K562 (cell line): Measurements from ENCODE around the gene APC2.

Experiments used
- CBX2 ChIP-seq: fragments of 200-600 bp; sonication (generic); IDR thresholded peaks from one replicate; pipeline ENCODE4 v1.6.1; 2012; ENCODE audit warnings: mild to moderate bottlenecking, low read length, inconsistent platforms; ENCODE audit not compliant: insufficient read depth, poor library complexity, severe bottlenecking
- CTCF ChIP-seq, 3 experiments: IDR thresholded peaks in 2 of 3; conservative IDR thresholded peaks in 1 of 3; 2 replicates each; pipeline ENCODE4 v1.5.1; 2011 to 2012; ENCODE audit warnings: low read length in 3 of 3, mild to moderate bottlenecking in 3 of 3, control low read depth in 2 of 3, improper control_type of control experiment in 1 of 3, inconsistent platforms in 1 of 3, low read depth in 1 of 3, mixed read lengths in 1 of 3, moderate library complexity in 1 of 3; ENCODE audit not compliant: insufficient read depth in 2 of 3
- CXXC5 ChIP-seq: fragments of 250-450 bp; sonication (Bioruptor Pico); IDR thresholded peaks from 2 replicates; pipeline ENCODE4 v1.8.0; 2022; ENCODE audit warnings: inconsistent platforms, mild to moderate bottlenecking, moderate library complexity
- POLR2A ChIP-seq: fragments of 450-650 bp; conservative IDR thresholded peaks from 2 replicates; pipeline ENCODE4 v1.6.1; 2016
- TAF1 ChIP-seq: IDR thresholded peaks from 2 replicates; pipeline ENCODE4 v1.6.1; 2011; ENCODE audit warnings: mild to moderate bottlenecking, low read length, moderate library complexity; ENCODE audit not compliant: insufficient read depth, control insufficient read depth, severe bottlenecking; ENCODE audit errors: extremely low read depth
- ZNF24 ChIP-seq: fragments of 450-650 bp; IDR thresholded peaks from 2 replicates; pipeline ENCODE4 v1.6.1; 2016
- ZNF589 ChIP-seq: fragments of 200-800 bp; sonication (Bioruptor generic); IDR thresholded peaks from 2 replicates; pipeline ENCODE4 v1.6.1; 2016; ENCODE audit warnings: low read depth, missing genetic modification characterization, missing compliant biosample characterization

DNA sequence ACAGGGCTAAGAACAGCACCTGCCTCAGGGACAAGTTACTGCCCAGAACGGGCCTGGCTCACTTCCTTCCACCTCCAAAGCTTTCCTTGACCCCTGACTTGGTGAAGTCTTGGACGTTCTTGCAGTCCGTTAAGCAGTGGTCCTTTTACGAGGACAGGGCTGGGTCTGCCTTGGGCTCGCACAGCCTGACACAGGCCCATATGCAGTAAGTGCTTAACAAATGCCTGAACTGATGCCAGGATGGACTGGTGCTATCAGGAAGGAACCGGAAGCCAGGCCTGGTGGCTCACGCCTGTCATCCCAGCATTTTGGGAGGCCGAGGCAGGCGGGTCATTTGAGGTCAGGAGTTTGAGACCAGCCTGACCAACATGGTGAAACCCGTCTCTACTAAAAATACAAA lies 72.1 kb downstream of the APC2 start:
- TF ChIP-seq TAF1 (no peak), ZNF24 (no peak), POLR2A (no peak), CXXC5 (CRISPR knock-in tag) (no peak), CBX2 (no peak), ZNF589 (CRISPR knock-in tag) (no peak), CTCF (IDR thresholded peaks at IDR 0.05 in 2 of 3, conservative IDR thresholded peaks at IDR 0.05 in 1 of 3; ENCODE audit: insufficient read depth in 2 of 3, low read depth in 1 of 3, low read length in 3 of 3) (no peak)
